ENCODE measurements around the gene TTLL7. TPM values are rescaled to one million over a fixed set of nuclear protein-coding genes. Genes with fewer than 3 reads are reported as not detected.

The TTLL7 gene
- total RNA-seq, 1 donor from 2014 or later, result 117 TPM

DNA sequence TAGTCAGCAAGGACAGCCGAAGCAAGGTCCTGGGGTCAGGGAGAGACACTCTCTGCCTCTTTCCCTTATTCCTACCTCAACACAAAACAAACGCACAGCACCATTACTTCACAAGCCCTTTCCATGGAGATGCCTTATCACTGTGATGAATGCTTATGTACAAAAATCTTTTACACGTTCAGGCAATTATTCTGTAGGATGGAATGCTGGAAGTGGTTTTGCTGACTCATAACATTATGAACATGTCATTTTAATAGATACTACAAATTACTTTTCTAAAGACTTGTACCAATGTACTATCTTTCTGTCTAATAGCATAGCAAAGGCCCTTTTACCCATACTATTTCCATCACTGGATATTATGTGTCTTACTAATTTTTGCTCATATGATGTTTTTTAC lies 98.4 kb downstream of the TTLL7 start:
- TF ChIP-seq, protein P1, sequence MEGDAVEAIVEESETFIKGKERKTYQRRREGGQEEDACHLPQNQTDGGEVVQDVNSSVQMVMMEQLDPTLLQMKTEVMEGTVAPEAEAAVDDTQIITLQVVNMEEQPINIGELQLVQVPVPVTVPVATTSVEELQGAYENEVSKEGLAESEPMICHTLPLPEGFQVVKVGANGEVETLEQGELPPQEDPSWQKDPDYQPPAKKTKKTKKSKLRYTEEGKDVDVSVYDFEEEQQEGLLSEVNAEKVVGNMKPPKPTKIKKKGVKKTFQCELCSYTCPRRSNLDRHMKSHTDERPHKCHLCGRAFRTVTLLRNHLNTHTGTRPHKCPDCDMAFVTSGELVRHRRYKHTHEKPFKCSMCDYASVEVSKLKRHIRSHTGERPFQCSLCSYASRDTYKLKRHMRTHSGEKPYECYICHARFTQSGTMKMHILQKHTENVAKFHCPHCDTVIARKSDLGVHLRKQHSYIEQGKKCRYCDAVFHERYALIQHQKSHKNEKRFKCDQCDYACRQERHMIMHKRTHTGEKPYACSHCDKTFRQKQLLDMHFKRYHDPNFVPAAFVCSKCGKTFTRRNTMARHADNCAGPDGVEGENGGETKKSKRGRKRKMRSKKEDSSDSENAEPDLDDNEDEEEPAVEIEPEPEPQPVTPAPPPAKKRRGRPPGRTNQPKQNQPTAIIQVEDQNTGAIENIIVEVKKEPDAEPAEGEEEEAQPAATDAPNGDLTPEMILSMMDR (IDR thresholded peaks at IDR 0.05; ENCODE audit: unreplicated experiment), result no peak
- Mint-ChIP-seq H3K27ac (no peak overlapping the region), H3K4me3 (ENCODE audit: low read depth) (no peak overlapping the region), H3K27me3 (no peaks in the 10 kb centered on the region), H3K36me3 (ENCODE audit: insufficient read depth) (peaks cover 29% of the 10 kb centered on the region), H3K4me1 (ENCODE audit: low read depth) (peaks cover 17% of the 10 kb centered on the region), H3K9me3 (ENCODE audit: low read depth) (no peaks in the 10 kb centered on the region)
- DNase-seq (ENCODE audit: low spot score, unreplicated experiment), result no peak

DNA sequence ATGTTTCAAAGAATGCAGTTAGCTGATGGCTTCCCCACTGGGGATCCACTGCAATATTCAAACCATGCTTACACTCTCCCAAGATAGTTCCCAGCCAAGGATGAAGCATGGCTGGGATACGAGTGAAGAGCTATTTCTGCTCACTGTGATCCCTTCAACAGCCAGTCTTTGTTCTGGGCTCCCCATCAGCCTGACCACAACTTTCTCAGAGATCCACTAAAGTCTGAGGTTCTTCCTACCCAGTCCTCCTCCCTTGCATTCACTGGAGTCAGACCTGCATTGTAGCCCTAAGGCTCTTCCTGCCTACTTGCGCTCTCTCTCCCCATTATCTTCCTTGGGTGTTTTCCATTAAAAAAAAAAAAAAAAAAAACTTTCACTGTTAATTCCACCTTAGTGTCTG lies 101.4 kb downstream of the TTLL7 start:
- TF ChIP-seq, protein P1 (IDR thresholded peaks at IDR 0.05; ENCODE audit: unreplicated experiment), result no peak
- Mint-ChIP-seq H3K4me1 (ENCODE audit: low read depth) (peaks cover 17% of the 10 kb centered on the region), H3K27me3 (no peaks in the 10 kb centered on the region), H3K9me3 (ENCODE audit: low read depth) (no peaks in the 10 kb centered on the region), H3K4me3 (ENCODE audit: low read depth) (no peak overlapping the region), H3K27ac (no peak overlapping the region), H3K36me3 (ENCODE audit: insufficient read depth) (peaks cover 25% of the 10 kb centered on the region)
- DNase-seq (ENCODE audit: low spot score, unreplicated experiment), result no peak

DNA sequence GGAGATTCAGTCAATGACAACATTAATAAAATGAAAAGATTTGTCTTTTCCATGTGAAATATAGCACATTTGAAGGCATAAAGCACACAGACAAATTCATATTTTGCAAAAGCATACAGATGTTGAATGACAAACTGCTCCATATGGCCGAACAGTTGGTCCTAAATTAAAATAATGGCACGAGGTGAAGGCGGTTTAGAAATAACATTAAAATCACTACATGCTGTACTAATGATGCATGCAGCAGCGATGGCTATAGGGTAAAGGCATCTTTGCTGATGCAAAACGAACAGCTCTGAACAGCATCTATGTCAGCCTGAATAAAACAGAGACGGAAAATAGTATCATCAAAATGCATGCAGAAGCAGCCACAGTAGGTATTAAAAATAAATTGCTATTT lies 102.6 kb downstream of the TTLL7 start:
- H3K27ac Mint-ChIP-seq, result no peak overlapping the region
- H3K36me3 Mint-ChIP-seq (ENCODE audit: insufficient read depth), result peaks cover 19% of the 10 kb centered on the region
- TF ChIP-seq, protein P1 (IDR thresholded peaks at IDR 0.05; ENCODE audit: unreplicated experiment), result no peak
- no peak for DNase-seq (ENCODE audit: low spot score, unreplicated experiment)
- H3K9me3 Mint-ChIP-seq (ENCODE audit: low read depth), result no peaks in the 10 kb centered on the region
- peaks cover 7% of the 10 kb centered on the region for H3K4me1 Mint-ChIP-seq (ENCODE audit: low read depth)
- no peaks in the 10 kb centered on the region for H3K27me3 Mint-ChIP-seq
- H3K4me3 Mint-ChIP-seq (ENCODE audit: low read depth), result no peak overlapping the region

DNA sequence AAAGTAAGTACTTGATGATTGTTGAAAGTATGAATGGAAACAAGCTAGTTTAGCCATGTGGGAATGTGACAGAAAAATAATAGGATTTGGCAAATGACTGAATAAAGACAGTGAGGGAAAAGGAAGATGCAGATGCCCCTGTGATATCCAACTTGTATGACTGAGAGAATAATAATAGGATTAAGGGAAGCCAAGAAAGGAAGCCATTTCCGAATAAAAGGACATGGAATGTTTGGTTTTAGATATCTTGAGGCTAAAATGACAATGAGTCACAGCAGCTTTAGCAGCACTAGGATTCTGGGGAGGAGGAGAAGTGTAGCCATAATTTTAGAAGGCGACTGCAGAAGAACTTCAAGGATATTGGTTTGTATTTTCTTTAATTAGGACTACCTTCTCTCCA lies 109.2 kb downstream of the TTLL7 start:
- H3K4me3 Mint-ChIP-seq (ENCODE audit: low read depth), result no peak overlapping the region
- H3K27ac Mint-ChIP-seq, result no peak overlapping the region

DNA sequence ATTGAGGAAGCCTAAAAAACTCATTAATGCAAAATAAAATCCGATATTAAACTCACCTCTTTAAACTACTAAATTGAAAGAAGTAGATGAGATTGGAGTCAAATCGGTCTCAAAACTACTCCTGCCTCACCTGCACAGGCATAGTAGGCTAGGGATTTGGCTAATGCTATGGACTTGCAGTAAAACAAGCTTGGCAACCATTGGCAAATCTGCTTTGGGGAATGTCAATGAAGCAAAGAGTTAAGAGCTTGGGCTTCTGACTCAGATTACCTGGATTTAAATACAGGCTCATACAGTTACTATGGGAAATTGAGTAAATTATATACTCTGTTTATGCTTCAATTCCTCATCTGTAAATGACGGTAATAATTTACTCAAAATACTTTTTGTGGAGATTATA lies 111.4 kb downstream of the TTLL7 start:
- DNase-seq (ENCODE audit: low spot score, unreplicated experiment), result no peak
- Mint-ChIP-seq H3K36me3 (ENCODE audit: insufficient read depth) (peaks cover 28% of the 10 kb centered on the region), H3K27me3 (no peaks in the 10 kb centered on the region), H3K4me1 (ENCODE audit: low read depth) (no peaks in the 10 kb centered on the region), H3K27ac (no peak overlapping the region), H3K9me3 (ENCODE audit: low read depth) (no peaks in the 10 kb centered on the region), H3K4me3 (ENCODE audit: low read depth) (no peak overlapping the region)
- TF ChIP-seq, protein P1 (IDR thresholded peaks at IDR 0.05; ENCODE audit: unreplicated experiment), result no peak

More for the DNA sequence above, 109.2 kb downstream of the TTLL7 start:
- Mint-ChIP-seq H3K27me3 (no peaks in the 10 kb centered on the region), H3K36me3 (ENCODE audit: insufficient read depth) (peaks cover 19% of the 10 kb centered on the region), H3K9me3 (ENCODE audit: low read depth) (no peaks in the 10 kb centered on the region), H3K4me1 (ENCODE audit: low read depth) (no peaks in the 10 kb centered on the region)
- TF ChIP-seq, protein P1 (IDR thresholded peaks at IDR 0.05; ENCODE audit: unreplicated experiment), result no peak
- no peak for DNase-seq (ENCODE audit: low spot score, unreplicated experiment)
